ENCODE results near the gene GMIP. TPM values are rescaled to one million over a fixed set of nuclear protein-coding genes. Genes with fewer than 3 reads are reported as not detected.

The GMIP gene
- total RNA-seq, 1 experiment from 2014 or later = 6.3 TPM

- DNase-seq (no peak), ATAC-seq (no peak)
- no peaks in the 10 kb centered on the region for H4K20me1 ChIP-seq (ENCODE audit: low read length)
- intact Hi-C loops (cut with micrococcal nuclease) = no loop called here
- H3K9ac ChIP-seq (ENCODE audit: low read length) = no peak overlapping the region
- no TSS peak for BruUV-seq (replicated peaks)
- 0 out of 2 replicates have a peak, but pooled peaks cover 3% of the 10 kb centered on the region for H3K79me2 ChIP-seq (ENCODE audit: low read length)
- H3K36me3 ChIP-seq (ENCODE audit: low read depth, low read length) = peaks cover 22% of the 10 kb centered on the region; the same call in 1 of the 2 replicates
- no peaks in the 10 kb centered on the region for H3K27me3 ChIP-seq (ENCODE audit: low read length)
- H3K27ac ChIP-seq (ENCODE audit: low read length) = no peak overlapping the region
- CTCF ChIA-PET = no interaction called here
- TF ChIP-seq EZH2phosphoT487 (IDR thresholded peaks at IDR 0.05; ENCODE audit: borderline replicate concordance, low read length) (no peak), CTCF (conservative IDR thresholded peaks at IDR 0.05; ENCODE audit: low read depth, low read length) (no peak), EZH2 (IDR thresholded peaks at IDR 0.05; ENCODE audit: low read length, unreplicated experiment) (no peak)
- peaks cover 3% of the 10 kb centered on the region; the same call in 1 of the 2 replicates for H3K4me1 ChIP-seq (ENCODE audit: insufficient read depth, low read length)
- H3K4me3 ChIP-seq (ENCODE audit: low read length) = no peak overlapping the region
- no peaks in the 10 kb centered on the region for H3K9me3 ChIP-seq (ENCODE audit: low read length)
- H3K4me2 ChIP-seq (ENCODE audit: low read length) = no peak overlapping the region
- no peaks in the 10 kb centered on the region for H3F3A ChIP-seq (ENCODE audit: low read length, unreplicated experiment)
- POLR2A ChIA-PET (ENCODE audit: unreplicated experiment) = no interaction called here
- no peak overlapping the region for H2AFZ ChIP-seq (ENCODE audit: low read length)
- no peaks in the 10 kb centered on the region for H3K9me2 ChIP-seq (replicated peaks; ENCODE audit: low read length)
Measured at GRCh38 chr19:19647037-19647835, 3.8 kb upstream of the GMIP start.

- no peaks in the 10 kb centered on the region for H3K9me3 ChIP-seq (ENCODE audit: low read length)
Measured at GRCh38 chr19:19645233-19645870, 1.9 kb upstream of the GMIP start.

More at GRCh38 chr19:19645233-19645870, 1.9 kb upstream of the GMIP start:
- ChIA-PET CTCF (interaction anchor here (1.4 kb wide), 1 partner anchor 113 kb away, joined by 3 read pairs; no protein-coding TSS in a partner anchor), POLR2A (ENCODE audit: unreplicated experiment) (no interaction called here)
- peaks cover 10% of the 10 kb centered on the region; the same call in 1 of the 2 replicates for H3K36me3 ChIP-seq (ENCODE audit: low read depth, low read length)
- no peak overlapping the region for H3K9ac ChIP-seq (ENCODE audit: low read length)
- no peak for DNase-seq
- H3K79me2 ChIP-seq (ENCODE audit: low read length) = 0 out of 2 replicates have a peak, but pooled peaks cover 6% of the 10 kb centered on the region
- no peak overlapping the region for H3K27ac ChIP-seq (ENCODE audit: low read length)
- H3K4me2 ChIP-seq (ENCODE audit: low read length) = no peak overlapping the region
- no peak for TF ChIP-seq CTCF (conservative IDR thresholded peaks at IDR 0.05; ENCODE audit: low read depth, low read length)
- intact Hi-C loops (cut with micrococcal nuclease) = no loop called here
- peaks cover 3% of the 10 kb centered on the region; the same call in 1 of the 2 replicates for H3K4me1 ChIP-seq (ENCODE audit: insufficient read depth, low read length)
- no peak overlapping the region for H2AFZ ChIP-seq (ENCODE audit: low read length)
- H3K27me3 ChIP-seq (ENCODE audit: low read length) = no peaks in the 10 kb centered on the region
- no peak overlapping the region for H3K4me3 ChIP-seq (ENCODE audit: low read length)
- no peaks in the 10 kb centered on the region for H3F3A ChIP-seq (ENCODE audit: low read length, unreplicated experiment)
- TSS peak; percentile 5 for BruUV-seq (replicated peaks)
- no peaks in the 10 kb centered on the region for H4K20me1 ChIP-seq (ENCODE audit: low read length)
- H3K9me2 ChIP-seq (replicated peaks; ENCODE audit: low read length) = no peaks in the 10 kb centered on the region
- ATAC-seq = no peak

Data from PC-3 (cell line).